HG03378 (cell line): ENCODE data around the gene DAGLA.
A peak's percentile ranks its signal among the peaks of the same experiment; 100 is the strongest.

Source experiments
- ATAC-seq: cut with Tn5 transposase; IDR thresholded peaks from one replicate; pipeline ENCODE4 v1.9.1; 2021; ENCODE audit warnings: mild to moderate bottlenecking, moderate library complexity; ENCODE audit not compliant: unreplicated experiment

Gene DAGLA

DNA sequence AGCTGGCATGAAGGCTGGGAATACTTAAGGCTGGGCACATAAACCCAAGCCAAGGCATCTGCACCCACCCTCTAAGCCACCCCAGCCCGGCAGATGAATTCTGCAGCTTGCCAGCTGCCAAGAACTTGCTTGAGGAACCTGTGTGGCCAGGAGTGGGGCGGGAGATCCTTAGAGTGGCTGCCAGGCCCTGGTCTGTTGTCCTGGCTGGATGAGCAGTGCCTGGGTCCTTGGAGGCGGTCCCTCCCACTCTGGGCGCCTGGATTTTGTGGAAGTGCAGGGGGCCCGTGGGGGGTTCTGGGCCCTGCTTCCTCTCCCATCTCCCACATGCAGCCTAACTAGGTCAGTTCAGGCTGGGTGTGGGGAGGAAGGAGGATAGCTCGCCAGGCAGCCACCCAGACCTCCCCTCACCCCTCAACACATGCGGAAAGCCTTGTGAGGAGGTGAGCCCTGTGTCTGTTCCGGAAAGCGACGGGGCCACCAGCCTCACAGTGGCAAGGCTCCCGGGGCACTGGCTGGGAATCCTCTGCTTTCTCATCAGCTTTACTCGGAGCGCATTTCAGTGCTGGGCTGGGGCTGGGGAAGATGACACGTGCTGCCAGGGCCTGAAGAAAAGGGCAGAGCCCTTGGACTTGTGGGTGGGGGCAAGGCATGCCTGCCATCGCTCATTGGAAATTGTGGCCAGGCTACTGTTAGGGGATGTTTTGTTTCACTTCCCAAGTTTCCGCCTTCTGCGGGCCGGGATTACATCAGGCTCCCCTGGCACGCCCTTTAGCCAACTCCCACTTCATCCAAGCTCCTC lies 8.4 kb downstream of the DAGLA start:
- ATAC-seq, result no peak

- no peak for ATAC-seq
These were observed 8.9 kb downstream of the DAGLA start for GRCh38 chr11:61689164-61689496.

- no peak for ATAC-seq
These were observed 10.7 kb downstream of the DAGLA start for GRCh38 chr11:61690706-61691379.

GRCh38 chr11:61691380-61692156 lies 11.4 kb downstream of the DAGLA start:
- ATAC-seq, result no peak

DNA sequence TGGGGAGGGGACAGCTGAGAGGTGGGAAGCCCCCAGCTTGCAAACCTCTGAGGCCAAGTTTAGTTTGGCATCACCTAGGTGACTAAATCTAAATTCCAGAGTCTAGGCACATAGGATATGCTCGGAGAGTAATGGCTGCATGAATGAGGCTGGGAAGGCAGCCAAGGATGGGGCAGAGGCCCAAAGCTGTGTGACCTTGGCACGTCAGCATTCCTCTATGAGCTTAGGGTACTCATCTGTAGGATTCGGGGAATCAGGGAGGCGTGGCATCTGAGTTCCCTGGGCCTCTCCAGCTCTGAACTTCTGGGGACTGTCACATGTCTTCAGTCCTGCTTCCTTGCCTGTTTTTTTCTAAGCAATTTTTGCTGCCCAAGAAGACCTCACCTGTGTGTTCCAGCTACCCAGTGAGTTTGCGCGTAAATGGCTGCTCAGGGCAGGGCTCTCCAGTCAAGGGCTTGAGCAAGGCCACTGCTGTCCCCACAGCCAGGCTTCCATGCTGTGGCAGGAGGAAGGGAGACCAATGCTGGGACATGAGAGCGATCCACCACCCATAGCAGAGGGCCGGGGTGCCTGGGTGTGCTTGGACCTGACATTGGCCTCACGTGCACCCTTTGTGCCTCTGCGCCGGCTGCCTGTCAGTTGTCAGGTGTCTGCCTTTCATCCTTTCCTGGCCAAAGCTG lies 13.9 kb downstream of the DAGLA start:
- no peak for ATAC-seq

GRCh38 chr11:61694602-61694939 lies 14.4 kb downstream of the DAGLA start:
- no peak for ATAC-seq

DNA sequence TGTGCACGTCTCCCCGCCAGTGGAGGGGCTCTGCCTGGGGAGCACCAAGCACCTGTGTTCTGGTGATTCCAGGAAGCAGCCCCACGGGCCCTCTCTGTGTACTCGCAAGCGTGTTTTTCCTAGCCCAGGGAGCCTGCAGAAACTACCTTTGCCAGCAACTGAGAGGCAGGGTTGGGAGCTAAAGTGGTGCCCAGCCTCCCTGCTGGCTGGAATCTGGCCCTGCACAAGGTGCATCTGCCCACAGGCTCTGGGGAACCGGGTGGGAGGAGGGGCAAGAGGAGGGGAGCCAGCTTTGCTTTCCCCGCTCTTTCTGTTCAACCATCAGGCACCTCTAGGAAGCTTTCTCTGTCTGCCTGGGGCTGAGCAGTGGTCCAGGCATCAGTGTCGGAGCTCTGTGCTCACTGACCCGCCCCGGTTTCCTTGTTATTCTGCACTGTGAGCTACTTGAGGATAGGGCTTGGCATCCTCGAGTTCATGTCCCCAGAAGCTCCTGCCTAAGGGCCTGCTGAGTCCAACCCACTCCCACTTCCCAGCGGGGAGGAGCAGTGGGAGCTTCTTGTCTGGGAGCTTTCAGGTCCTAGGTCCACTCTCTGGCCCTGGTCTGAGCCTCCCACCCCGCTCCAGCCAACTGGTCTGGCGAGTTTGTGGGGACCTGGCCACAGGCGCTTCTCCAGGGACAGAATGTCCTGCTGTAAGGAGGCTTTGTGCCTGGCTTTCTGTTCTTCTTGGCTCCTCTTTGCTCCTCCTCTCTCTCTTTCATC lies 14.9 kb downstream of the DAGLA start:
- no peak for ATAC-seq

GRCh38 chr11:61695917-61696316 lies 15.7 kb downstream of the DAGLA start:
- peak; percentile 66 for ATAC-seq

DNA sequence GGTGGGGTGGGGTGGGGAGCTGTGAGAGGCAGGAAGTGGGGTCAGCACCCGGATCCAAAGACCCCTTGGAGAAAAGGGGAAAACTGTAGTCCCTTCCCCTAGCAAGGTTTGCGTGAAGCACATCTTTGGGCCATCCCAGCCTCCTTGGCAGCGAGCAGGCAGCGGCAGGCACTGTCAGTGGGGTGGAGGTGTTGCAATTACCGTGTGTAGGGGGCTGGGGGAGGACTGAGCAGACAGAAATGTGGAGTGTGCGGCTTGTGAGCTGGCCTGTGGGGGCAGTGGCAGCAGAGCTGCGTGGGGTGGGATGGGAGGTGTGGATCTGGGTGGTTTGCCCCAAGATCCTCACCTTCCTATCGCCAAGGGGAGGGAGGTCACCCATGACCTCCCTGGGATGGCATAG lies 16.4 kb downstream of the DAGLA start:
- ATAC-seq, result no peak

DNA sequence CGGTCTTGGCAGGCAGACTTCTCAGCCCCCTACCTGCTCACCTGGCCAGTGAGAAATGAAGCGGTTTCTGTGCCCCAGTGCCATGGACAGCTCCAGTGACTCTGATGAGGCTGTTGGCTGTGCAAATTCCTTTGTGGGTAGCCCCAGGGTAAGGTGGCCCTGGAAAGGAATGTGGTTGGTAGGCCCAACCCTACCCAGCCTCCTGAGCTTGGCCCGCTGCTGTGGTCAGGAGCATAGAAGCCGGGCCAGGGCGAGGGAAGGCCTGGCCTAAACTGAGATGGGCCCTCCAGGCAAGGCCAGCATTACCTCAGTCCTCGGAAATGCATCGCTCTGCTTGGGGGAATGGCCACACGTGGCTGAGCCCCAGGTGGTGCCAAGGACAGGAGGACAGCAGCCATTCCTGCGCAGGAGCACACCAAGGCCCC lies 16.9 kb downstream of the DAGLA start:
- ATAC-seq, result no peak

GRCh38 chr11:61697764-61698163 lies 17.6 kb downstream of the DAGLA start:
- ATAC-seq, result no peak

DNA sequence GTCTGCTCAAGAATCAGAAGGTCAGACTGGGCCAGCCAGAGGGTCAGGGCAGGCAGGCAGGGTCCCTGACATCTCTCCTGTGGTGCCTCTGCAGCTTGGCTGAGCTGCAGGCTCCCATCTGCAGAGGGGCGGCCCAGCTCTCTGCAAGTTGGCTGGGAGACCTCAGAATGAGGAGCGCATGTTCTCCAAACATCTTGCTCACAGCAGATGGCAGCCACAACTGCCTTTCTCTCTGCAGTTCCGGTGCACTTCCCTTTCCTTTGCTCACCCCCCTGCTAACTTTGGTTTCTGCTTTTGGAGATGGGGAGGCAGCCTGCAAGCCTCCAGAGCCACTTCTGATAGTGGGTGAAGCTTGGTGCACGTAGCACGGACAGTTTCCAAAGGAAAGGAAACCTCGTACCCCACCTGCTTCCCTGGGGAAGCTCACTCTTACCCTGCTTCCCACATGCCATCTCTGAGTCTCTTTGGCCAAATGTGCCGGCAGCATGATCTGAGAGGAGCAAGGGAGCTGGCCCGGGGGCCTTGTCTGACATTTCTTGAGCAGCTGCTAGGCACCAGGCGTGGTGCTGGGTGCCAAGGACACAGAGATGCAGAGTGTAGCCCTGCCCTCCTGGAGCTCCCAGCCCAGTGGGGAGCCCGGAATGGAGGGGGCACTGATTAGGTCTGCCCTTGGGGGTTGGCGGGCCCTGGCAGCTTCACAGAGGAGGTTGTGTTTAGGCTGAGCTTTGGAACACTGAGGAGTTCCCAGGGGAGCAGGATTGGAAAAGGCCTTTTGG lies 18.2 kb downstream of the DAGLA start:
- no peak for ATAC-seq

DNA sequence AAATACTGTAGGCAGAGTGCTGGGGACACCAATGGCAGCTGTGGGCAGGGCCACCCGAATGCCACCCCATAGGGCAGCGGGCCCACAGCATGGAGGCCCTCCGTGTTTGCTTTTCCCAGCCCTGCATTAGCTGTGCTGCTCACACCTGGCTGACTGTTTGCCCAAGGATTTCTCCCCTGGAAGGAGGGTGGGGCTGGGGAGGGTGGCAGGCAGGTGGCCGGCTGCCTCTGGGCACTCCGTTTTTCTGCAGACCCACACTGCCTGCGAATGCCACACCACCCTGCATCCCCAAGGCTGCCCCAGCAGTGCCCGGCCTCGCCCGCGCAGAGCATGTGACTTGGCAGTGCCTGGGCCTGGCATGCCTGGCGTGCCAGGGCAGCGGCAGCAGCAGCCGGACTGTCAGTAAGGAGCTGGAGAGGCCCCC lies 19.6 kb downstream of the DAGLA start:
- no peak for ATAC-seq

DNA sequence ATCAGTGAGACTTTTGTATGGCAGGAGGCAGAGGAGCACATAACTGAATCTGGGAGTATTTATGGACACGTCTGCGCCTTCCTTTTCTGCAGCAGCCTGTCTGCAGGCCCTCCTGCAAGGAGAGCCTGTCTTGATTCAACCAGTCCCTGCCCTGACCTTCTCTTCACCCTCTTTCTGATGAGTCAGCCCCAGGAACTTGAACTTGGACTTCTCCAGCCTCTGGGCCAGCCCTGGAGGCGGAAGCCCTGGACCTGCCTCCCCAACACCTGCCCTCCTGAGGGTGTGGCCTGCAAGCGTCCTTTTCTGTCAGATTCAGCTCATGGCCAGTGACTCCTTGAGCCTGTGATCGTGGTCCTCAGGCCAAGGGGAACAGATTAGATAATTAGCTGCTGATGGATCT lies 20.0 kb downstream of the DAGLA start:
- ATAC-seq, result no peak

- ATAC-seq, result no peak
These were observed 20.5 kb downstream of the DAGLA start for GRCh38 chr11:61700720-61701119.

GRCh38 chr11:61701242-61701886 lies 21.2 kb downstream of the DAGLA start:
- ATAC-seq, result no peak

- no peak for ATAC-seq
These were observed 22.6 kb downstream of the DAGLA start for GRCh38 chr11:61702701-61703312.

DNA sequence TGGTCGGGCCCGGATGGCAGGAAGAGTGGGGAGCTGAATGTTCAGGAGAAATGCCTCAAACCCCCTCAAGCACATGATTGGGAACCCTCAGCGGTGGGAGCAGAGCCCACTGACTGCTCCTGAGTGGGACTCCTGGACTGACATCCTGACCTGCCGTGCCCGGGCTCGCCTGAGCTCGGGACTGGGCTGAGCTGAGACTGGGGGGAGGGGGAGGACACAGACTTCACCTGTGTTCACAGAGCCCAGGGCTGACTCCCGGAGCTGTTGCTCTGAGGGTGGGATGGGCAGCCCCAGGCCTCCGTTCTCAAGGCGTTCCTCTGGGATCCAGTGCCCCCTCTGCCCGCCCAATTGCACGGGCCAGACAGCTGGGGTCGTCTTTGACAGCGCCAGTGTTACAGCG lies 24.6 kb downstream of the DAGLA start:
- no peak for ATAC-seq
